ENCODE measurements around the gene RNF224.

Gene RNF224

DNA sequence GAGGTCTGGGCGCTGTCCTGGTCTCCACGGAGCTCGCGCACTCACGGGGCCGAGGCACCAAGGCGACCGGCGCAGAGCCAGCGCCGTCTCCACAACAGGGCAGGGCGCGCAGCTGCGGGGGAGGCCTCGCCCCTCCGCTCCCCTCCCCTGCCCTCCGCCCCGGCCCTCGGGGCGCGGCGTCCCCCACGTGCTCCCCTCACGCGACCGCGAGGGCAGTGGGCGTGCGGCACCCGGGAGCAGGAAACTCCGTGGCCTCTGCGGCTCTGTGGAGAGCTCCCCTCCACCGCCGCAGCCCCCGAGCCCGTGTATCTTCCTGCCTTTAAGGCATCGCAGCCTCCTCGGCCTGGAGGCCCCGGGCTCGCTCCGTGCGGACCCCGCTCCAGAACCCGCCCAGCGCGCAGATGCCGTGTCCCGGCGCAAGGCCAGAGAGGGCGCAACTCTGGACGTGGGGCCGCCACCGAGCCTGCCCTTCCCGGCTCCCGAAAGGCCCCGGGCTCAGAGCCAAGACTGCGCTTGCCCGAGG lies 13.1 kb downstream of the RNF224 start:
- Histone ChIP-seq H3K4me1 (ENCODE audit: low read length) (peaks cover 36% of the 10 kb centered on the region), H4K20me1 (ENCODE audit: insufficient read depth, low read length) (peaks cover 26% of the 10 kb centered on the region), H3K4me3 (ENCODE audit: low read length) (peak overlapping the region; percentile 85), H3K9me3 (ENCODE audit: insufficient read depth, low read length) (no peaks in the 10 kb centered on the region), H3K36me3 (replicated peaks; ENCODE audit: low read depth, low read length) (peaks cover 20% of the 10 kb centered on the region), H2AFZ (ENCODE audit: low read depth, low read length) (no peak overlapping the region; the same call in 1 of the 2 replicates), H3K27ac (ENCODE audit: low read length) (peak overlapping the region; percentile 88), H3K79me2 (ENCODE audit: low read length) (peaks cover 47% of the 10 kb centered on the region), H3K4me2 (ENCODE audit: low read length) (peak overlapping the region; percentile 78), H3K9ac (ENCODE audit: low read length) (peak overlapping the region; percentile 87), H3K27me3 (ENCODE audit: low read depth, low read length) (no peaks in the 10 kb centered on the region)
- TF ChIP-seq EZH2phosphoT487 (IDR thresholded peaks at IDR 0.05; ENCODE audit: low read depth) = no peak
- TF ChIP-seq, protein P1, sequence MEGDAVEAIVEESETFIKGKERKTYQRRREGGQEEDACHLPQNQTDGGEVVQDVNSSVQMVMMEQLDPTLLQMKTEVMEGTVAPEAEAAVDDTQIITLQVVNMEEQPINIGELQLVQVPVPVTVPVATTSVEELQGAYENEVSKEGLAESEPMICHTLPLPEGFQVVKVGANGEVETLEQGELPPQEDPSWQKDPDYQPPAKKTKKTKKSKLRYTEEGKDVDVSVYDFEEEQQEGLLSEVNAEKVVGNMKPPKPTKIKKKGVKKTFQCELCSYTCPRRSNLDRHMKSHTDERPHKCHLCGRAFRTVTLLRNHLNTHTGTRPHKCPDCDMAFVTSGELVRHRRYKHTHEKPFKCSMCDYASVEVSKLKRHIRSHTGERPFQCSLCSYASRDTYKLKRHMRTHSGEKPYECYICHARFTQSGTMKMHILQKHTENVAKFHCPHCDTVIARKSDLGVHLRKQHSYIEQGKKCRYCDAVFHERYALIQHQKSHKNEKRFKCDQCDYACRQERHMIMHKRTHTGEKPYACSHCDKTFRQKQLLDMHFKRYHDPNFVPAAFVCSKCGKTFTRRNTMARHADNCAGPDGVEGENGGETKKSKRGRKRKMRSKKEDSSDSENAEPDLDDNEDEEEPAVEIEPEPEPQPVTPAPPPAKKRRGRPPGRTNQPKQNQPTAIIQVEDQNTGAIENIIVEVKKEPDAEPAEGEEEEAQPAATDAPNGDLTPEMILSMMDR (IDR thresholded peaks at IDR 0.05; ENCODE audit: low read depth, low read length) = no peak

DNA sequence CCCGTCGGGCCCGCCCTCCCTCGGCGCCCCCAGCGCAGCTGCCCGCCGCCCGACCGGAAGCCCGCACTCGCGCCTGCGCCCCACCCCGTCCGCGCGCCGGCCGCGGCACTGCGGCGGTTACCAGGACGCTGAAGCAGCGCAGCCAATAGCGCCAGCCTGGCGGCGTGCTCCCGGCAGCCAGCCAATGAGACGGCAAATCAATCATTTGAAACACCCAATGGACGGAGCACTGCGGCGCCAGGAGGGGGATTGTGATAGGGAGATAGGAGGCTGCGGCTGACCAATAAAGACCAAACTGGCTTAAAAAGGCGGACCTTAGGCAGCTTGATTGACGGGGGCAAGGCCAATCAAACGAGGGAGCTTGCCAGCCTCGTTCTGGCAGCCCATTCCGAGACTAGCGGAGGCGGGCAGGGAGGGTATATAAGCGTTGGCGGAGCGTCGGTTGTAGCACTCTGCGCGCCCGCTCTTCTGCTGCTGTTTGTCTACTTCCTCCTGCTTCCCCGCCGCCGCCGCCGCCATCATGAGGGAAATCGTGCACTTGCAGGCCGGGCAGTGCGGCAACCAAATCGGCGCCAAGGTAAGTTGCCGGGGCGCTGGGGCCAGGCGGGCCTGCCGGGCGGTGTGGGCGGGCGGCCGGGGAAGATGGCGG lies 13.7 kb downstream of the RNF224 start, which contains the start of gene TUBB4B:
TSS of gene TUBB4B (plus strand) at position 447 of the 649 bp plus-strand sequence. CDS start at position 521, 74 bp downstream.
- Histone ChIP-seq H4K20me1 (ENCODE audit: insufficient read depth, low read length) (peaks cover 26% of the 10 kb centered on the region), H3K4me1 (ENCODE audit: low read length) (peaks cover 30% of the 10 kb centered on the region), H3K27me3 (ENCODE audit: low read depth, low read length) (no peaks in the 10 kb centered on the region), H3K79me2 (ENCODE audit: low read length) (peaks cover 47% of the 10 kb centered on the region), H3K9ac (ENCODE audit: low read length) (peak within 1 kb of the TSS; percentile 91), H3K9me3 (ENCODE audit: insufficient read depth, low read length) (no peaks in the 10 kb centered on the region), H3K36me3 (replicated peaks; ENCODE audit: low read depth, low read length) (peaks cover 20% of the 10 kb centered on the region), H3K4me3 (ENCODE audit: low read length) (peak within 1 kb of the TSS; percentile 97), H3K27ac (ENCODE audit: low read length) (peak within 1 kb of the TSS; percentile 88), H2AFZ (ENCODE audit: low read depth, low read length) (no peak within 1 kb of the TSS; the same call in 1 of the 2 replicates), H3K4me2 (ENCODE audit: low read length) (peak within 1 kb of the TSS; percentile 95)
- TF ChIP-seq EZH2phosphoT487 (IDR thresholded peaks at IDR 0.05; ENCODE audit: low read depth) = no peak
- TF ChIP-seq, protein P1 (IDR thresholded peaks at IDR 0.05; ENCODE audit: low read depth, low read length) = no peak

DNA sequence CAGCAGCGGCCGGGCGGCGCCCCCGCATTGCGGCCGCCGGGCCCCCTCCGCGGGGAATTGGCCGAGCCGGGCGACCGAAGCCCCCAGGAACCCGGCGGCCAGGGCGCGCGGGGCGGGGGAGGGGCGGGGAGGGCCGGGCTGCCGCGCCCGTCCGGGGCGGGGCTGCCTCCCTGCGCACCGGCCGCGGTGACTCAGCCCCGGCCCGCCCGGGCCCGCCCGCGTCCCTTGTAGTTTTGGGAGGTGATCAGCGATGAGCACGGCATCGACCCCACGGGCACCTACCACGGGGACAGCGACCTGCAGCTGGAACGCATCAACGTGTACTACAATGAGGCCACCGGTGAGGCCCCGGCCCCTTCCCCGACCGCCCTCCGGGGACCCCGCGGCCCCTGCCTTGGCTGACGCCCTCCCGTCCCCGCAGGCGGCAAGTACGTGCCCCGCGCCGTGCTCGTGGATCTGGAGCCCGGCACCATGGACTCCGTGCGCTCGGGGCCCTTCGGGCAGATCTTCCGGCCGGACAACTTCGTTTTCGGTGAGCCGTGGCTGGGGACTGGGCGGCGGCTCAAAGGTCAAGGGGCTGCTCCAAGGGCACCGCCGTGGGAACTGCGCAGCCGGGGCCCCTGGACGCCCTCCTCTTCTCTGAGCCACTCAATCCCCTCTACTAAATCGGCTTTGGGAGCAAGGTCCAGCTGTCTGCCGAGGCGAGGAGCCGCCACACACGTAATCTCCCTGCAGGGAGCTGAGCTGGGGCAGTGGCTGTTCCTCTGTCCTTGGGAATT lies 14.4 kb downstream of the RNF224 start:
- Histone ChIP-seq H4K20me1 (ENCODE audit: insufficient read depth, low read length) (peaks cover 26% of the 10 kb centered on the region), H3K27ac (ENCODE audit: low read length) (peak overlapping the region; percentile 63), H3K4me2 (ENCODE audit: low read length) (peak overlapping the region; percentile 95), H3K36me3 (replicated peaks; ENCODE audit: low read depth, low read length) (peaks cover 20% of the 10 kb centered on the region), H3K9me3 (ENCODE audit: insufficient read depth, low read length) (no peaks in the 10 kb centered on the region), H2AFZ (ENCODE audit: low read depth, low read length) (no peak overlapping the region), H3K79me2 (ENCODE audit: low read length) (peaks cover 47% of the 10 kb centered on the region), H3K4me3 (ENCODE audit: low read length) (peak overlapping the region; percentile 97), H3K4me1 (ENCODE audit: low read length) (peaks cover 24% of the 10 kb centered on the region), H3K9ac (ENCODE audit: low read length) (peak overlapping the region; percentile 91), H3K27me3 (ENCODE audit: low read depth, low read length) (no peaks in the 10 kb centered on the region)
- TF ChIP-seq, protein P1 (IDR thresholded peaks at IDR 0.05; ENCODE audit: low read depth, low read length) = no peak
- no peak for TF ChIP-seq EZH2phosphoT487 (IDR thresholded peaks at IDR 0.05; ENCODE audit: low read depth)

Data from OCI-LY3 (cell line).